ENCODE results near the gene ADGRG7. TPM values are rescaled to one million over a fixed set of nuclear protein-coding genes. Genes with fewer than 3 reads are reported as not detected.

ADGRG7 gene
- total RNA-seq (not detected), polyA plus RNA-seq (ENCODE audit: insufficient read depth, low read depth, low replicate concordance) (not detected)
- long read RNA-seq, donor 1 = 0 reads
- long read RNA-seq, donor 2 = 0 reads
- long read RNA-seq, donor 3 = 0 reads
- long read RNA-seq, donor 4 = 0 reads
- long read RNA-seq, donor 5 = 0 reads
- long read RNA-seq, donor 6 = 0 reads
- long read RNA-seq, donor 7 = 0 reads
- long read RNA-seq, donor 8 = 0 reads
- long read RNA-seq, donor 9 = 0 reads
- long read RNA-seq, donor 10 = 0 reads

DNA sequence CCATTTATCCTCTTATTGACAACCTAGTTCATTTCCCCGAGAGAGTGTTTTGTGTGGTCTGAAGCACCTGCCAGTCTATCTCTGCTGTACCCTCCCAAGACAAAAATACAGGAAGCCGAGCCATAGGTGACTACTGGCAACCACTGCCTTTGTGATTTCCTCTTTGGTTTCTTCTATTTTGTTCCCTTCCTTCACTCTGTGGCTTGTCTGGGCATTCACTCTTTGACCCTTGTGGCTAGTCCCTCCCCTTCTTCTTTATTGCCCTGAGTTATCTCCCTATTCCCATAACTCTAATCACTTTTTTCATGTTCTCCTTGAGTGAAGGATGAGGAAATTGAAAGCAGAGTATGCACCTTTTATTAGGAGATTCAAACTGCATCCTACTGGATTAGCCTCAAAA lies at the start of gene ADGRG7:
ADGRG7 (plus strand) TSS at position 297 of the 400 bp plus-strand sequence. CDS start 256 bp downstream, outside the sequence.
- no peak for FAIRE-seq
- Histone ChIP-seq H3K9me3 (ENCODE audit: control insufficient read depth in 2 of 3, insufficient read depth in 1 of 3, low read length in 3 of 3) (no peaks in the 10 kb centered on the region), H3K4me3 (ENCODE audit: low read length in 3 of 3) (no peak within 1 kb of the TSS), H3K27ac (ENCODE audit: low read depth in 2 of 2, low read length in 2 of 2) (no peak within 1 kb of the TSS), H3K9ac (ENCODE audit: low read length in 3 of 3) (no peak within 1 kb of the TSS), H3K27me3 (ENCODE audit: control insufficient read depth, insufficient read depth, low read length) (no peaks in the 10 kb centered on the region), H3K36me3 (ENCODE audit: control insufficient read depth in 2 of 3, insufficient read depth in 3 of 3, low read length in 3 of 3) (no peaks in the 10 kb centered on the region), H3K4me1 (ENCODE audit: control insufficient read depth in 2 of 3, insufficient read depth in 2 of 3, low read depth in 1 of 3, low read length in 3 of 3) (no peaks in the 10 kb centered on the region)
- DNase-seq = no peak
- no peak for TF ChIP-seq CTCF (IDR thresholded peaks at IDR 0.05; ENCODE audit: borderline replicate concordance, extremely low read depth, insufficient read depth)
- intact Hi-C loops (cut with DNase I) = no loop called here

GRCh38 chr3:100560426-100560825 lies 49.0 kb upstream of the ADGRG7 start:
- Histone ChIP-seq H3K4me1 (ENCODE audit: control insufficient read depth in 2 of 3, insufficient read depth in 2 of 3, low read depth in 1 of 3, low read length in 3 of 3) (no peaks in the 10 kb centered on the region), H3K9me3 (ENCODE audit: control insufficient read depth in 2 of 3, insufficient read depth in 1 of 3, low read length in 3 of 3) (no peaks in the 10 kb centered on the region), H3K36me3 (ENCODE audit: control insufficient read depth in 2 of 3, insufficient read depth in 3 of 3, low read length in 3 of 3) (no peaks in the 10 kb centered on the region), H3K27me3 (ENCODE audit: control insufficient read depth, insufficient read depth, low read length) (no peaks in the 10 kb centered on the region), H3K9ac (ENCODE audit: low read length in 3 of 3) (no peak overlapping the region), H3K27ac (ENCODE audit: low read depth in 2 of 2, low read length in 2 of 2) (no peak overlapping the region), H3K4me3 (ENCODE audit: low read length in 3 of 3) (no peak overlapping the region)
- intact Hi-C loops (cut with DNase I) = no loop called here
- TF ChIP-seq CTCF (IDR thresholded peaks at IDR 0.05; ENCODE audit: borderline replicate concordance, extremely low read depth, insufficient read depth) = no peak
- DNase-seq = peak in 1 of 5 donors; percentile 21
- no peak for FAIRE-seq

DNA sequence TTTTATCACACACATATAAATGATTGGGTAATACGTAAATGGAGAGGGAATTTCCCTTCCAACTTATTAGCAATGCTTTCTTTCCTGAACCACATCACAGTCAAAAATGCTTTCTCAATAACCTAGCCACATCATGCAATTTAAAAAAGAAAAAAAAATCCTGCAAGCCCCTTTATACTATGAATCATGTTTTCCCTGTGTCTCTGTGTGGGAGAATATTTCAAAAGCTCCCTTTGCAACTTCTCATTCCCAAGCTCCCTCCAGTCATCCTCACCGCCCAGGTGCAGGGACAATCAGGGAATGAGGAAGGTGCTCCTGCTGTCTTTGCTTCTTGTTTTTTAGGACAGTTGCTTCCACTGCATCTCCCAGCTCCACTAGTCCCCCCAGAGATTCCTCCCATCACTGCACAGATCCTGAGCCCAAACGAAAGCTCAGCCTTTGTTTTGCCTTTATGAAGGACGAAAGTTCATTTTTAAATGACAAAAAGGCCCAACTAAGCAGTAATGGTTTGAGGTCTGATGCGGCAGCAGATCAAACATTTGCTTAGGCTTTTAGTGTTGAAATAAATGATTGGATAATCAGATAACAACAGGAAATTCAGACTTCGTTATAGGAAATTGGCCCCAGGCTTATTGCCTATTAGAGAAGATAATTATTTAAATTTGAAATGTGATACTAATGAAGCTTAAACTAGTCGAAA lies 47.8 kb upstream of the ADGRG7 start:
- Histone ChIP-seq H3K27ac (ENCODE audit: low read depth in 2 of 2, low read length in 2 of 2) (no peak overlapping the region), H3K9ac (ENCODE audit: low read length in 3 of 3) (no peak overlapping the region), H3K9me3 (ENCODE audit: control insufficient read depth in 2 of 3, insufficient read depth in 1 of 3, low read length in 3 of 3) (no peaks in the 10 kb centered on the region), H3K27me3 (ENCODE audit: control insufficient read depth, insufficient read depth, low read length) (no peaks in the 10 kb centered on the region), H3K36me3 (ENCODE audit: control insufficient read depth in 2 of 3, insufficient read depth in 3 of 3, low read length in 3 of 3) (no peaks in the 10 kb centered on the region), H3K4me3 (ENCODE audit: low read length in 3 of 3) (no peak overlapping the region), H3K4me1 (ENCODE audit: control insufficient read depth in 2 of 3, insufficient read depth in 2 of 3, low read depth in 1 of 3, low read length in 3 of 3) (no peaks in the 10 kb centered on the region)
- FAIRE-seq (no peak), DNase-seq (peak in 2 of 5 donors; percentile 4 to 7)
- intact Hi-C loops (cut with DNase I) = no loop called here
- TF ChIP-seq CTCF (IDR thresholded peaks at IDR 0.05; ENCODE audit: borderline replicate concordance, extremely low read depth, insufficient read depth) = no peak
